IPS-18c (cell line): Measurements from ENCODE around the gene TUSC2.

Experiments used
- H3K4me3 ChIP-seq: 2 replicates; pipeline ENCODE4 v1.7.0; 2013; ENCODE audit warnings: low read depth, mild to moderate bottlenecking, low read length, moderate library complexity; ENCODE audit not compliant: insufficient read depth
- H3K9me3 ChIP-seq: one replicate; pipeline ENCODE4 v1.6.1; 2013; ENCODE audit warnings: mild to moderate bottlenecking, low read length, moderate library complexity; ENCODE audit not compliant: control insufficient read depth, insufficient read depth

TUSC2 gene

GRCh38 chr3:50304601-50305000 is 23.4 kb downstream of the TUSC2 start:
- Histone ChIP-seq H3K4me3 (no peak overlapping the region), H3K9me3 (peaks cover 9% of the 10 kb centered on the region)

GRCh38 chr3:50303013-50303815 is 24.8 kb downstream of the TUSC2 start, which contains the start of gene HYAL1:
Gene HYAL1 (minus strand): TSS chr3:50303574. CDS start chr3:50302956, 618 bp downstream.
- peaks cover 6% of the 10 kb centered on the region for H3K9me3 ChIP-seq
- no peak within 1 kb of the TSS for H3K4me3 ChIP-seq

GRCh38 chr3:50302095-50303012 is 25.7 kb downstream of the TUSC2 start:
- H3K9me3 ChIP-seq: peaks cover 2% of the 10 kb centered on the region
- H3K4me3 ChIP-seq: no peak overlapping the region

- Histone ChIP-seq H3K9me3 (no peaks in the 10 kb centered on the region), H3K4me3 (no peak overlapping the region)
These were observed 27.3 kb downstream of the TUSC2 start for GRCh38 chr3:50300681-50301254.

GRCh38 chr3:50299929-50300680 is 27.9 kb downstream of the TUSC2 start:
- Histone ChIP-seq H3K4me3 (peak overlapping the region; percentile 36; the same call in 1 of the 2 replicates), H3K9me3 (no peaks in the 10 kb centered on the region)

GRCh38 chr3:50299638-50299928 is 28.4 kb downstream of the TUSC2 start:
- H3K4me3 ChIP-seq: peak overlapping the region; percentile 36; the same call in 1 of the 2 replicates
- H3K9me3 ChIP-seq: no peaks in the 10 kb centered on the region

GRCh38 chr3:50298836-50299637 is 29.0 kb downstream of the TUSC2 start, which contains the start of the genes HYAL3 and NAA80:
Gene HYAL3 (minus strand): TSS chr3:50299405. CDS start chr3:50295602, 3,803 bp downstream.
Gene NAA80 (minus strand): TSS chr3:50299405. CDS start chr3:50297463, 1,942 bp downstream.
- Histone ChIP-seq H3K9me3 (no peaks in the 10 kb centered on the region), H3K4me3 (peak within 1 kb of the TSS; percentile 96)

GRCh38 chr3:50297896-50298725 is 29.9 kb downstream of the TUSC2 start:
- Histone ChIP-seq H3K4me3 (peak overlapping the region; percentile 96; the same call in 1 of the 2 replicates), H3K9me3 (no peaks in the 10 kb centered on the region)

- Histone ChIP-seq H3K4me3 (no peak overlapping the region), H3K9me3 (no peaks in the 10 kb centered on the region)
These were observed 30.6 kb downstream of the TUSC2 start for GRCh38 chr3:50297384-50297775.

GRCh38 chr3:50296721-50297383 is 31.2 kb downstream of the TUSC2 start:
- no peaks in the 10 kb centered on the region for H3K9me3 ChIP-seq
- no peak overlapping the region for H3K4me3 ChIP-seq

GRCh38 chr3:50295553-50296431 is 32.2 kb downstream of the TUSC2 start:
- no peaks in the 10 kb centered on the region for H3K9me3 ChIP-seq
- no peak overlapping the region for H3K4me3 ChIP-seq

GRCh38 chr3:50294492-50295403 is 33.3 kb downstream of the TUSC2 start:
- Histone ChIP-seq H3K4me3 (no peak overlapping the region), H3K9me3 (no peaks in the 10 kb centered on the region)

GRCh38 chr3:50294089-50294488 is 33.9 kb downstream of the TUSC2 start:
- no peaks in the 10 kb centered on the region for H3K9me3 ChIP-seq
- no peak overlapping the region for H3K4me3 ChIP-seq
